NB4 (cell line): ENCODE results near the gene VPS29.

Source experiments
- TF ChIP-seq, protein P1 (sequence below): IDR thresholded peaks from one replicate; pipeline ENCODE4 v1.5.1; 2012; ENCODE audit warnings: low read depth, low read length
- TF ChIP-seq, protein P2 (sequence below): IDR thresholded peaks from 2 replicates; pipeline ENCODE4 v1.6.1; 2011; ENCODE audit warnings: low read depth, low read length

DNA sequence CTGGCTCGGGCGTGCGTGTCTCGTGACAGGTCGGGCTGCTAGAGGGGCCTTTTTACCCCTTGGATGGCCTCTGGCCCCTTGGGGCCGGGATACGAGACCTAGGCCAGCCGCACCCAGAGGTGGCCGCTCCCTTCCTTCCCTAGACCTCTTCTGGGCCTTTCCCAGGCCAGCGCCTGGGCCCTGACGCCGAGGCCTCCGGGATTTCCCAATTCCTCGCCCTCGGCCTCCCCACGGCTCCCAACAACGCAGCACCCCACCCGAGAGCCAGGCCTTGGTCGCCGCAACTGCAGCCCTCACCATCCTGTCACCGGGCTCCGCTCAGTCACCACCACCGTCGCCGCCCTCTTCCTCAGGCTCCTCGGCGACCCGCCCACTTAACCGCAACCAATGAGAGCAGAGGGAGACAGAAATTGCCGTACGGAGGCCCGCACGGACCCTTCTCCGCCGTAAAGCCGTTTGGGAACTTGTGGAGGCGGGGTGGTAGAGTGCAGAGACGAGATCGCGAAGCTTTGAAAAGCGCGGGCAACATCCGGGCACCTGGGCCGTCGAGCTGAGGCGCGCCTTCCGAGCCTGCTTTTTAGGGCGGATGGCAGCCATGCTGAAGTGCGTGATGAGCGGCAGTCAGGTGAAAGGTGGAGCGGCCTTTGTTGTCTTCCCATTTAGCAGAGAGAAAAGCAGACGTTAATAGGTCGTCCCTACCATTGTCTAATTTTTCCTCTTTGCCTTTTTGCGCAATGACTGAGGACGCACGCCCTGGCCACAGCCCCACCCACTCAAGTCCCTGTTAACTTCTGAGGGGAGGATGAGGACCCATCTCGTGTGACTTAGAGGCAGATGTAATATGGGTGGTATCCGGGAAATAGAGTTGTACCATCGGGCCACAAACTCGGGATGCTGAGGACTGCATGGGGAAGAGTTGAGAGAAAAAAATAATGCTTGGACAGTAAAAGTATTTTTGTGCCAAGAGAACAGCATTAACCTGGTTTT, at the start of gene VPS29, which contains the start of gene RAD9B:
- TF ChIP-seq, protein P1, sequence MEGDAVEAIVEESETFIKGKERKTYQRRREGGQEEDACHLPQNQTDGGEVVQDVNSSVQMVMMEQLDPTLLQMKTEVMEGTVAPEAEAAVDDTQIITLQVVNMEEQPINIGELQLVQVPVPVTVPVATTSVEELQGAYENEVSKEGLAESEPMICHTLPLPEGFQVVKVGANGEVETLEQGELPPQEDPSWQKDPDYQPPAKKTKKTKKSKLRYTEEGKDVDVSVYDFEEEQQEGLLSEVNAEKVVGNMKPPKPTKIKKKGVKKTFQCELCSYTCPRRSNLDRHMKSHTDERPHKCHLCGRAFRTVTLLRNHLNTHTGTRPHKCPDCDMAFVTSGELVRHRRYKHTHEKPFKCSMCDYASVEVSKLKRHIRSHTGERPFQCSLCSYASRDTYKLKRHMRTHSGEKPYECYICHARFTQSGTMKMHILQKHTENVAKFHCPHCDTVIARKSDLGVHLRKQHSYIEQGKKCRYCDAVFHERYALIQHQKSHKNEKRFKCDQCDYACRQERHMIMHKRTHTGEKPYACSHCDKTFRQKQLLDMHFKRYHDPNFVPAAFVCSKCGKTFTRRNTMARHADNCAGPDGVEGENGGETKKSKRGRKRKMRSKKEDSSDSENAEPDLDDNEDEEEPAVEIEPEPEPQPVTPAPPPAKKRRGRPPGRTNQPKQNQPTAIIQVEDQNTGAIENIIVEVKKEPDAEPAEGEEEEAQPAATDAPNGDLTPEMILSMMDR = no peak
- TF ChIP-seq, protein P2, sequence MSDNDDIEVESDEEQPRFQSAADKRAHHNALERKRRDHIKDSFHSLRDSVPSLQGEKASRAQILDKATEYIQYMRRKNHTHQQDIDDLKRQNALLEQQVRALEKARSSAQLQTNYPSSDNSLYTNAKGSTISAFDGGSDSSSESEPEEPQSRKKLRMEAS = peak; percentile 98
